Testis (tissue), 3 donors: ENCODE results near the gene HSD17B11. TPM values are rescaled to one million over a fixed set of nuclear protein-coding genes. Genes with fewer than 3 reads are reported as not detected.
"Not testable (repeated sequence)": the region's sequence is repeated elsewhere in the genome, so short reads cannot be mapped to it uniquely, and the experiment has no call there.

Source experiments
- DNase-seq: peaks from one replicate; pipeline ENCODE4 v3.0.0-alpha.2; 2019
- H3K27ac ChIP-seq, 2 donors: fragments of 200-600 bp; sonication (generic); one replicate each; pipeline ENCODE4 v1.5.1; 2019
- H3K27me3 ChIP-seq: fragments of 200-600 bp; sonication (generic); one replicate; pipeline ENCODE4 v1.5.1; 2019
- H3K36me3 ChIP-seq: fragments of 200-600 bp; sonication (generic); one replicate; pipeline ENCODE4 v1.5.1; 2017; ENCODE audit warnings: low read depth; ENCODE audit errors: missing control alignments
- H3K4me1 ChIP-seq: fragments of 200-600 bp; sonication (generic); one replicate; pipeline ENCODE4 v1.5.1; 2019
- H3K4me3 ChIP-seq, 2 donors: fragments of 200-600 bp; sonication (generic); one replicate each; pipeline ENCODE4 v1.5.1; 2017 to 2019
- H3K9me3 ChIP-seq: fragments of 200-600 bp; sonication (generic); one replicate; pipeline ENCODE4 v1.5.1; 2017
- POLR2A ChIP-seq: fragments of 450-650 bp; IDR thresholded peaks from one replicate; pipeline ENCODE4 v1.6.1; 2017; ENCODE audit warnings: antibody characterized with exemption, mild to moderate bottlenecking, moderate library complexity
- WGBS, 2 donors: methylation state at CpG; one replicate each; pipeline ENCODE4 v1.1.5; 2018; 5-methylcytosine and 5-hydroxymethylcytosine counted together
- intact Hi-C: fragments of 100-400 bp; cut with DNase I; formaldehyde crosslinking; loops from one replicate; pipeline ENCODE4 v1.15.1; 2023; ENCODE audit warnings: low total_unique reads
- polyA plus RNA-seq: library from polyadenylated mRNA; stranded (reverse); fragments of 350-450 nt; fragmentation: Illumina TruSeq; extraction: RNeasy Lipid Tissue Mini Kit (QIAGEN cat#74804); gene quantifications from one replicate; pipeline ENCODE4 v1.2.3, GENCODE V29; 2014; ENCODE audit warnings: low read depth, low replicate concordance; ENCODE audit not compliant: insufficient read depth
- total RNA-seq, 2 donors: library from RNA; depleted of rRNA; stranded (reverse); fragments of >200 nt; gene quantifications; one replicate each; pipeline ENCODE4 v1.2.3, GENCODE V29; 2016
- TF ChIP-seq, protein P1 (sequence below), 3 experiments: fragments of 450-650 bp in 2 of 3; fragments of 200-600 bp in 1 of 3; sonication (generic) in 1 of 3; IDR thresholded peaks; one replicate each; pipeline ENCODE4 v1.5.1; 2016 to 2019; ENCODE audit warnings: antibody characterized with exemption in 3 of 3, mild to moderate bottlenecking in 2 of 3, moderate library complexity in 1 of 3

The HSD17B11 gene
- total and polyA plus RNA-seq, 3 donors from 2014 or later, result 21.3 to 24.2 (median 22.7) TPM

DNA sequence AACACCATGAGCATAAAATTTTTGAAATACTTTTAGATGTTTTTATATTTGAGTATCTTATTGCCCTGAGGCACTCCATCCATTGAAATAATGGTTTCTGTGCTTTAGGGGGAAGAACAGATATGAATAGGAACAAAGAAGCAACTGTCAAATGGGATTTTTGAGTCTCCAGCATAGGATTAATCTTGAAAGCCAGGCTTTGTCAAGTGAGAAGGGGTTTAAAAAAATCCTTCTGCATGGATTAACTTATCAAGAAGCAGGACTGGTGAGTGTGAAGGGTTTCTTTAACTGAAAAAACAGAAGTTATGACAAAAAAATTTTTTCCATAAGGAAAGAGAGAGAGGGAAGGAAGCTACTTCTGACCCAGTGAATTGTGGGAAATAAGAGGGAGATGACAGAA is 23.8 kb upstream of the HSD17B11 start:
- Histone ChIP-seq H3K4me3 (no peak overlapping the region), H3K36me3 (no peaks in the 10 kb centered on the region), H3K9me3 (no peaks in the 10 kb centered on the region), H3K27ac (no peak overlapping the region), H3K4me1 (peaks cover 5% of the 10 kb centered on the region), H3K27me3 (no peaks in the 10 kb centered on the region)
- TF ChIP-seq, protein P1, sequence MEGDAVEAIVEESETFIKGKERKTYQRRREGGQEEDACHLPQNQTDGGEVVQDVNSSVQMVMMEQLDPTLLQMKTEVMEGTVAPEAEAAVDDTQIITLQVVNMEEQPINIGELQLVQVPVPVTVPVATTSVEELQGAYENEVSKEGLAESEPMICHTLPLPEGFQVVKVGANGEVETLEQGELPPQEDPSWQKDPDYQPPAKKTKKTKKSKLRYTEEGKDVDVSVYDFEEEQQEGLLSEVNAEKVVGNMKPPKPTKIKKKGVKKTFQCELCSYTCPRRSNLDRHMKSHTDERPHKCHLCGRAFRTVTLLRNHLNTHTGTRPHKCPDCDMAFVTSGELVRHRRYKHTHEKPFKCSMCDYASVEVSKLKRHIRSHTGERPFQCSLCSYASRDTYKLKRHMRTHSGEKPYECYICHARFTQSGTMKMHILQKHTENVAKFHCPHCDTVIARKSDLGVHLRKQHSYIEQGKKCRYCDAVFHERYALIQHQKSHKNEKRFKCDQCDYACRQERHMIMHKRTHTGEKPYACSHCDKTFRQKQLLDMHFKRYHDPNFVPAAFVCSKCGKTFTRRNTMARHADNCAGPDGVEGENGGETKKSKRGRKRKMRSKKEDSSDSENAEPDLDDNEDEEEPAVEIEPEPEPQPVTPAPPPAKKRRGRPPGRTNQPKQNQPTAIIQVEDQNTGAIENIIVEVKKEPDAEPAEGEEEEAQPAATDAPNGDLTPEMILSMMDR (IDR thresholded peaks at IDR 0.05), result no peak
- TF ChIP-seq POLR2A, result no peak
- intact Hi-C loops, result no loop called here
- no peak for DNase-seq

DNA sequence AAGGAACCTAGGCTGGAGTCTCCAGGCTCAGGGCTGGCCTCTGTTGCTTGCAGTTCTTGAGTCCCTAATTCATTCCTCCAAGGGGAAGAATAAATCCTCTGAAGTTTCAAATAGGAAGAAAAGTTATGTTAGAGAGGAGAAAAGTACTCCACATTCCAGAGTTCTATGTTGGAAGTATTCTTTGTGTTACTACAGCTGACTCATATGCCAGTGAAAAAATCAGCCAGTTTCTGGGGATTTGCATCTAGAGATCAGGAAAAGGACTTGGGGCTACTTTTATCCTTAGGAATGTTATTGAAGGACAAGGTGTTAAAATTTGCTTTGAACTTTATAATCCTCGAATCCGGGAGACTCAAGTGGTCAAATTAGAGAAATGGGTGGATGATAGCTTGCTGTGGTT is 19.7 kb upstream of the HSD17B11 start:
- no peaks in the 10 kb centered on the region for H3K27me3 ChIP-seq
- no peak overlapping the region for H3K27ac ChIP-seq
- TF ChIP-seq POLR2A, result no peak
- TF ChIP-seq, protein P1 (IDR thresholded peaks at IDR 0.05), result no peak
- H3K4me1 ChIP-seq, result peaks cover 7% of the 10 kb centered on the region
- 87 to 98% methylated on average over 2 of the region's 2 CpGs for WGBS, 2 donors
- no peak overlapping the region for H3K4me3 ChIP-seq
- intact Hi-C loops, result no loop called here
- DNase-seq, result no peak
- H3K36me3 ChIP-seq, result no peaks in the 10 kb centered on the region
- H3K9me3 ChIP-seq, result no peaks in the 10 kb centered on the region

DNA sequence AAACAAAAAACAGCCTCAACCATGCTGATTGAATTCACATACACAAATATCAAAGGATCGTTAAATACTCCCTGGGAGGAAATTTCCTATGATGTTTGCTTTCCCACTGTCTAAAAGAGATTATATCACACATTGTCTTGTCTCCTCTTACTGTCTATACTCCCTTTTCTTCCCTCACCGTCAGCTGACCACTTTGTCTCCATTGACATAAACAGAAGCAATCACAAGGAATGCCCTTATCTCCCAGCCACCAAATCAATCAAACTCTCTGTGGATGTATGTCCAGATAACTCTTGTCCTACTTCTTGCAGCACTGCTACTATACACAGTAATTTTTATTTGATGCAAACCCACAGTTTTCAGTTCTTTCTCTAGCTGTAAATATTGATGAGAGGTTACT is 19.2 kb upstream of the HSD17B11 start:
- Histone ChIP-seq H3K9me3 (no peaks in the 10 kb centered on the region), H3K27me3 (no peaks in the 10 kb centered on the region), H3K4me1 (peaks cover 7% of the 10 kb centered on the region), H3K4me3 (no peak overlapping the region), H3K27ac (no peak overlapping the region), H3K36me3 (no peaks in the 10 kb centered on the region)
- WGBS, 2 donors, result 41 to 51% methylated on average over 2 of the region's 2 CpGs
- intact Hi-C loops, result no loop called here
- no peak for TF ChIP-seq POLR2A
- TF ChIP-seq, protein P1 (IDR thresholded peaks at IDR 0.05), result no peak
- no peak for DNase-seq

DNA sequence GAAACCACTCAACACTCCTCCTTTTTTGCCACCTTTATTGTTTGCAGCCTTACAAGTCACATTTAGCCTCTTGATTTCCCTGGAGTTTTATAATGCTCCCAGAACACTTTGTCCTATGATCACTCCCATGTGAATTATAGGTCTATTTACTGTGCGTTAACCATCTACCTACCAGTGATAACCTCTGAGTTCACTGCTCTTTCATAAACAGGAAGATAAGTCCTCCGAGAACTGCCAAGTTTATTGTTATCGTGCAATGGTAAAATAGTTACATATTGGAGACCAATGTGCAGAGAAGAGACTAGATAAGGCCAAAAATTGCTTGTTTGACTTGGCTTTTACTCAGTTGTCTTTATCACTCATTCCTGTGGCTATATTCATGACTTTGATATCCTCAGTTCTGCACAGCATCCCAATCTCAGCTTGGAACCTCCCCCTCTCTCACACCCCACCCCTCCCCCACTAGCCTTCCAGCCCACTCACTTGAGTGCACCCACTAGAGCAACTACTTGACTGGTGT is 18.5 kb upstream of the HSD17B11 start:
- Histone ChIP-seq H3K36me3 (no peaks in the 10 kb centered on the region), H3K4me3 (no peak overlapping the region), H3K27me3 (no peaks in the 10 kb centered on the region), H3K27ac (no peak overlapping the region), H3K9me3 (no peaks in the 10 kb centered on the region), H3K4me1 (peaks cover 7% of the 10 kb centered on the region)
- no peak for TF ChIP-seq POLR2A
- TF ChIP-seq, protein P1 (IDR thresholded peaks at IDR 0.05), result no peak
- intact Hi-C loops, result no loop called here
- whole genome bisulfite sequencing, 2 donors, result 35 to 36% methylated on average over 3 of the region's 3 CpGs
- no peak for DNase-seq

DNA sequence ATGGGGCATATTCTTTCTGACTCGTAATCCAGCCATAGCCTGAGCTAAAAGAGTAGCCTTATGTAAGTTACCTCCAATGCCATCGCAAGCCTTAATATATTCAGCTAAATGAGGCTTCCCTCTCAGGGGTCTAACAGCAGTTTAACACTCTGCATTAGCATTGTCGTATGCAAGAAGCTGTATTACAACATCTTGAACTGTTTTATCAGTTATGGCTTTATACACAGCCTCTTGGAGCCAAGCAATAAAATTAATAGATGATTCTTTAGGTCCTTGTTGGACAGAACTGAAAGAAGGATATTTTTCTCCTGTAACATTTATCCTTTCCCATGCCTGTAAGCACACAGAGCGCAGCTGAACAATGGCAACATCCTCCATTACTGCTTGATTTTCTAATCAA is 15.9 kb upstream of the HSD17B11 start:
- H3K9me3 ChIP-seq, H3K27me3 ChIP-seq, H3K4me3 ChIP-seq, H3K27ac ChIP-seq, H3K4me1 ChIP-seq, H3K36me3 ChIP-seq, intact Hi-C loops, DNase-seq: not testable (repeated sequence)
- 77 to 80% methylated on average over 4 of the region's 4 CpGs for WGBS, 2 donors
